Measurements from ENCODE around the gene CSF3.

DNA sequence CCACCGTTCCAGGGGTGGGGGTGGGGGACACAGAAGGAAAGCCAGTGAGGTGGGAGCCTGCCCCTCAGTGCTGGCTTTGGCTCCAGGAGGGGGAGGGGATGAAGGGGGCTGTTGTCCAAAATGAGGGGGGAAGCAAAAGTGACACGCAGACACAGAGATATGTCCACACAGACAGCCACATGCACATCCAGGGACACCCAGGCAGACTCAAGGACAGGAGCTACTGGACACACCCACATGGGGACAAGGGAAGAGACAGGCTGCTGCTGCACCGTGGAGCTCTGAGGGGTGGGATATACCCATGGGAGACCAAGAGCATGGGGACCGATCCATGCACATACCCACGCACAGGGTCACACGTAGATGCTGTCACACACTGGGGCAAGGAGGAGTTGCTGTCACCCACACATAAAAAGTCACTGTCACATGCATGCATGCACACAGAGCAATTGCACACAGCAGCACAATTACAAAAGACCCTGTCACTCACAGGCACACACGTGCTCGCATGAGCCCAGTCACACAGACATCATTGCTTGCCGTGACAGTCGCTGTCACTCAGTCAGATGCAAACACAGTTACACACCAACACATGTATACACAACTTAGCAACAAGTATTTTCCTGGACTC, 48.8 kb downstream of the CSF3 start:
- TF ChIP-seq EZH2 (IDR thresholded peaks at IDR 0.05; ENCODE audit: borderline replicate concordance, insufficient read depth, low read depth, low read length, poor library complexity, severe bottlenecking) = no peak
- TF ChIP-seq, protein P1, sequence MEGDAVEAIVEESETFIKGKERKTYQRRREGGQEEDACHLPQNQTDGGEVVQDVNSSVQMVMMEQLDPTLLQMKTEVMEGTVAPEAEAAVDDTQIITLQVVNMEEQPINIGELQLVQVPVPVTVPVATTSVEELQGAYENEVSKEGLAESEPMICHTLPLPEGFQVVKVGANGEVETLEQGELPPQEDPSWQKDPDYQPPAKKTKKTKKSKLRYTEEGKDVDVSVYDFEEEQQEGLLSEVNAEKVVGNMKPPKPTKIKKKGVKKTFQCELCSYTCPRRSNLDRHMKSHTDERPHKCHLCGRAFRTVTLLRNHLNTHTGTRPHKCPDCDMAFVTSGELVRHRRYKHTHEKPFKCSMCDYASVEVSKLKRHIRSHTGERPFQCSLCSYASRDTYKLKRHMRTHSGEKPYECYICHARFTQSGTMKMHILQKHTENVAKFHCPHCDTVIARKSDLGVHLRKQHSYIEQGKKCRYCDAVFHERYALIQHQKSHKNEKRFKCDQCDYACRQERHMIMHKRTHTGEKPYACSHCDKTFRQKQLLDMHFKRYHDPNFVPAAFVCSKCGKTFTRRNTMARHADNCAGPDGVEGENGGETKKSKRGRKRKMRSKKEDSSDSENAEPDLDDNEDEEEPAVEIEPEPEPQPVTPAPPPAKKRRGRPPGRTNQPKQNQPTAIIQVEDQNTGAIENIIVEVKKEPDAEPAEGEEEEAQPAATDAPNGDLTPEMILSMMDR (IDR thresholded peaks at IDR 0.05) = no peak

Measured in B cell (primary cell).